Heart right ventricle (tissue), 16 donors: ENCODE measurements around the gene COBLL1. TPM values are rescaled to one million over a fixed set of nuclear protein-coding genes. Genes with fewer than 3 reads are reported as not detected.

Experiments used
- ATAC-seq, 8 donors: fragments of 200-7000 bp; cut with Tn5 transposase; one replicate each; pipeline ENCODE4 v1.9.1; 2020; ENCODE audit warnings: mild to moderate bottlenecking in 8 of 8, moderate library complexity in 8 of 8, moderate number of reproducible peaks in 1 of 8
- DNase-seq, 2 donors: peaks; one replicate each; pipeline ENCODE4 v3.0.0-alpha.2; 2020
- H3K27ac ChIP-seq, 10 donors: fragments of 200-600 bp; sonication (generic) in 2 of 10; one replicate each; pipeline versions ENCODE4 v1.5.0 to v1.8.0; 2020 to 2022; ENCODE audit warnings: mild to moderate bottlenecking in 3 of 10
- H3K27me3 ChIP-seq, 7 donors: fragments of 200-600 bp; one replicate each; pipeline ENCODE4 v1.8.0; 2021 to 2022; ENCODE audit warnings: mild to moderate bottlenecking in 2 of 7
- H3K36me3 ChIP-seq, 9 donors: fragments of 200-600 bp; sonication (generic) in 1 of 9; one replicate each; pipeline versions ENCODE4 v1.5.0 to v1.8.0; 2020 to 2022; ENCODE audit warnings: mild to moderate bottlenecking in 2 of 9
- H3K4me1 ChIP-seq, 9 donors: fragments of 200-600 bp; sonication (generic) in 1 of 9; one replicate each; pipeline versions ENCODE4 v1.5.0 to v1.8.0; 2020 to 2022; ENCODE audit warnings: mild to moderate bottlenecking in 4 of 9
- H3K4me3 ChIP-seq, 10 donors: fragments of 200-600 bp; sonication (generic) in 2 of 10; one replicate each; pipeline versions ENCODE4 v1.5.0 to v1.8.0; 2020 to 2022; ENCODE audit warnings: mild to moderate bottlenecking in 7 of 10, moderate library complexity in 2 of 10
- H3K9me3 ChIP-seq, 11 donors: fragments of 200-600 bp in 10 of 11; sonication (generic) in 2 of 11; one replicate each; pipeline versions ENCODE4 v1.5.0 to v1.8.0; 2013 to 2022; ENCODE audit warnings: mild to moderate bottlenecking in 2 of 11, control low read depth in 1 of 11, moderate library complexity in 1 of 11
- CTCF ChIP-seq, 9 donors: fragments of 200-600 bp; sonication (generic) in 2 of 9; IDR thresholded peaks; one replicate each; pipeline versions ENCODE4 v1.5.0 to v1.8.0; 2021 to 2022; ENCODE audit warnings: antibody characterized with exemption in 9 of 9, mild to moderate bottlenecking in 5 of 9, moderate library complexity in 1 of 9
- WGBS, 2 donors: extraction: QIAGEN DNeasy Blood & Tissue Kit; methylation state at CpG; one replicate each; pipeline ENCODE4 v1.1.7; 2013; ENCODE audit warnings: inconsistent platforms in 1 of 2; 5-methylcytosine and 5-hydroxymethylcytosine counted together
- intact Hi-C, 10 donors: fragments of 100-400 bp; cut with DNase I; formaldehyde crosslinking; loops; one replicate each; pipeline versions ENCODE4 v1.11.1 to v1.14.2; 2022
- polyA plus RNA-seq, 2 donors: library from polyadenylated mRNA; stranded (reverse); fragments of 200-250 nt; gene quantifications; one replicate each; pipeline ENCODE4 v1.2.3, GENCODE V29; 2013
- total RNA-seq, 10 donors: library from RNA; stranded (reverse); fragmentation: NEBNext Ultra II Directional in 3 of 10; extraction: Animal tissue kit (Norgen Biotek cat#: 25700) in 3 of 10; gene quantifications; one replicate each; pipeline versions ENCODE4 v1.2.1 to v1.2.4, GENCODE V29; 2021 to 2023
- donor health status: Arrhythmogenic right ventricular cardiomyopathy.
- donor health status: ischemic (EF 13 %, LVEDD 7.1; RV severe dilation, severe dysfunction).
- donor health status: healthy with polysubstance abuse.
- donor health status: DM: no; HTN: yes; CAD: no.
- donor health status: DM: no; HTN: no; CAD: no.
- donor health status: ischemic (EF 25% LVEDD 6.9; RV normal size, moderate dysfunction).
- donor health status: ischemic (EF 25% LVEDD 5.7; RV mildly dilated, moderate dysfunction).
- donor health status: healthy.
- donor health status: DM: yes; HTN: yes; CAD: no.
- donor health status: Ischemic cardiomyopathy.
- donor health status: ischemic (EF 35%, LVEDD 5.7; RV mildly dilated, moderate dysfunction).
- donor health status: nonischemic (EF 11% LVEDD 7.7; RV severe dilation, severe dysfunction).
- donor health status: DM: yes; HTN: yes; CAD: no.
- donor health status: PGD.
- donor health status: ischemic (EF 29% LVEDD 5.4; RV normal size, mild dysfunction).
- donor health status: nonischemic (EF 23%, LVEDD 6.1; RV moderate dilation, normal function).

The COBLL1 gene
- total and polyA plus RNA-seq, 12 donors: 5.0 to 20.5 (median 15.0) TPM

- ATAC-seq: no peak
- H3K4me1 ChIP-seq: peaks cover 0 to 39% (median 23%) of the 10 kb centered on the region in 9 donors
- no peaks in the 10 kb centered on the region for H3K27me3 ChIP-seq
- H3K27ac ChIP-seq: peak overlapping the region in 1 of 10 donors; percentile 3
- H3K9me3 ChIP-seq: peaks cover 0 to 3% (median 0%) of the 10 kb centered on the region in 11 donors
- intact Hi-C loops: no loop called here
- no peak overlapping the region for H3K4me3 ChIP-seq
- no peak for TF ChIP-seq CTCF (IDR thresholded peaks at IDR 0.05)
- no peaks in the 10 kb centered on the region for H3K36me3 ChIP-seq
- 38 to 81% methylated on average over 2 of the region's 2 CpGs for WGBS, 2 donors
- DNase-seq: no peak
Measured at GRCh38 chr2:164760179-164760578, 81.4 kb downstream of the COBLL1 start.

GRCh38 chr2:164757934-164758695, 83.5 kb downstream of the COBLL1 start:
- intact Hi-C loops: no loop called here
- H3K4me3 ChIP-seq: no peak overlapping the region
- H3K36me3 ChIP-seq: no peaks in the 10 kb centered on the region
- TF ChIP-seq CTCF (IDR thresholded peaks at IDR 0.05): no peak
- ATAC-seq (no peak), DNase-seq (no peak)
- H3K27ac ChIP-seq: peak overlapping the region in 1 of 10 donors; percentile 40
- H3K27me3 ChIP-seq: no peaks in the 10 kb centered on the region
- 78 to 79% methylated on average over 2 of the region's 2 CpGs for whole genome bisulfite sequencing, 2 donors
- H3K9me3 ChIP-seq: no peaks in the 10 kb centered on the region
- H3K4me1 ChIP-seq: peaks cover 0 to 49% (median 26%) of the 10 kb centered on the region in 9 donors

GRCh38 chr2:164756773-164757172, 84.8 kb downstream of the COBLL1 start:
- H3K4me1 ChIP-seq: peaks cover 0 to 60% (median 26%) of the 10 kb centered on the region in 9 donors
- WGBS, 2 donors: 53 to 84% methylated on average over 2 of the region's 2 CpGs

GRCh38 chr2:164755952-164756351, 85.7 kb downstream of the COBLL1 start:
- no peaks in the 10 kb centered on the region for H3K9me3 ChIP-seq
- H3K36me3 ChIP-seq: no peaks in the 10 kb centered on the region
- no peak for TF ChIP-seq CTCF (IDR thresholded peaks at IDR 0.05)
- no peak overlapping the region for H3K27ac ChIP-seq
- 90 to 91% methylated on average over 2 of the region's 2 CpGs for WGBS, 2 donors
- H3K27me3 ChIP-seq: no peaks in the 10 kb centered on the region
- DNase-seq (no peak), ATAC-seq (peak in 3 of 8 donors; percentile 22 to 38 (median 35))
- H3K4me3 ChIP-seq: no peak overlapping the region
- intact Hi-C loops: no loop called here
- H3K4me1 ChIP-seq: peaks cover 0 to 64% (median 26%) of the 10 kb centered on the region in 9 donors

More at GRCh38 chr2:164756773-164757172, 84.8 kb downstream of the COBLL1 start:
- no peaks in the 10 kb centered on the region for H3K27me3 ChIP-seq
- no peak overlapping the region for H3K27ac ChIP-seq
- no peak overlapping the region for H3K4me3 ChIP-seq
- H3K36me3 ChIP-seq: no peaks in the 10 kb centered on the region
- intact Hi-C loops: no loop called here
- no peaks in the 10 kb centered on the region for H3K9me3 ChIP-seq
- ATAC-seq: no peak
- DNase-seq: no peak
- TF ChIP-seq CTCF (IDR thresholded peaks at IDR 0.05): no peak
